K562 (cell line): ENCODE results near the gene OTULINL.

Source experiments
- CHD1 ChIP-seq: fragments of 200-600 bp; sonication (generic); IDR thresholded peaks from one replicate; pipeline ENCODE4 v1.6.1; 2012; ENCODE audit warnings: mild to moderate bottlenecking, moderate library complexity, low read length, inconsistent platforms
- CREB1 ChIP-seq, 2 experiments: sonication (generic) in 1 of 2; formaldehyde crosslinking in 1 of 2; IDR thresholded peaks; 2 replicates each; pipeline versions ENCODE4 v1.6.1 to v1.8.0; 2012 to 2022; ENCODE audit warnings: inconsistent platforms in 1 of 2, mild to moderate bottlenecking in 1 of 2, missing genetic modification reagents in 1 of 2, moderate library complexity in 1 of 2
- ESRRA ChIP-seq: fragments of 450-650 bp; IDR thresholded peaks from 2 replicates; pipeline ENCODE4 v1.6.1; 2014; ENCODE audit warnings: low read depth, mild to moderate bottlenecking, moderate library complexity, borderline replicate concordance
- NFIC ChIP-seq: fragments of 450-650 bp; IDR thresholded peaks from 2 replicates; pipeline ENCODE4 v1.6.1; 2017; ENCODE audit warnings: mild to moderate bottlenecking, inconsistent platforms
- OTX1 ChIP-seq: fragments of 450-650 bp; formaldehyde crosslinking; IDR thresholded peaks from 2 replicates; pipeline ENCODE4 v1.4.0; 2022; ENCODE audit warnings: mild to moderate bottlenecking
- POLR2AphosphoS5 ChIP-seq: IDR thresholded peaks from 2 replicates; pipeline ENCODE4 v1.6.1; 2011; ENCODE audit warnings: mild to moderate bottlenecking, low read depth, low read length, moderate library complexity; ENCODE audit not compliant: control insufficient read depth, insufficient read depth
- SETDB1 ChIP-seq: IDR thresholded peaks from one replicate; pipeline ENCODE4 v1.6.1; 2012; ENCODE audit warnings: low read length, control low read depth, inconsistent platforms
- STAG1 ChIP-seq: sonication (generic); formaldehyde crosslinking; IDR thresholded peaks from 2 replicates; pipeline ENCODE4 v1.5.0; 2020; ENCODE audit warnings: missing genetic modification reagents, borderline replicate concordance
- XRCC5 ChIP-seq: fragments of 200-400 bp; formaldehyde crosslinking; IDR thresholded peaks from 2 replicates; pipeline ENCODE4 v1.6.1; 2017; ENCODE audit warnings: low read depth, mild to moderate bottlenecking, low read length
- ZBTB33 ChIP-seq: sonication (generic); formaldehyde crosslinking; IDR thresholded peaks from 2 replicates; pipeline ENCODE4 v1.8.1; 2023; ENCODE audit warnings: mild to moderate bottlenecking, missing genetic modification reagents
- TF ChIP-seq, protein P1 (sequence below): fragments of 250-450 bp; sonication (Bioruptor Pico); IDR thresholded peaks from 2 replicates; pipeline ENCODE4 v1.5.0; 2020; ENCODE audit warnings: mild to moderate bottlenecking, borderline replicate concordance
- TF ChIP-seq, protein P2 (sequence below), 3 experiments: IDR thresholded peaks in 2 of 3; conservative IDR thresholded peaks in 1 of 3; 2 replicates each; pipeline ENCODE4 v1.5.1; 2011 to 2012; ENCODE audit warnings: low read length in 3 of 3, mild to moderate bottlenecking in 3 of 3, control low read depth in 2 of 3, improper control_type of control experiment in 1 of 3, inconsistent platforms in 1 of 3, low read depth in 1 of 3, mixed read lengths in 1 of 3, moderate library complexity in 1 of 3; ENCODE audit not compliant: insufficient read depth in 2 of 3
- TF ChIP-seq, protein P3 (sequence below): IDR thresholded peaks from 2 replicates; pipeline ENCODE4 v1.6.1; 2011; ENCODE audit warnings: borderline replicate concordance, low read depth, mild to moderate bottlenecking, moderate library complexity, low read length; ENCODE audit not compliant: insufficient read depth, poor library complexity, severe bottlenecking
- TF ChIP-seq, protein P4 (sequence below): fragments of 250-450 bp; sonication (Bioruptor Pico); IDR thresholded peaks from 2 replicates; pipeline ENCODE4 v1.5.0; 2020; ENCODE audit warnings: mild to moderate bottlenecking

DNA sequence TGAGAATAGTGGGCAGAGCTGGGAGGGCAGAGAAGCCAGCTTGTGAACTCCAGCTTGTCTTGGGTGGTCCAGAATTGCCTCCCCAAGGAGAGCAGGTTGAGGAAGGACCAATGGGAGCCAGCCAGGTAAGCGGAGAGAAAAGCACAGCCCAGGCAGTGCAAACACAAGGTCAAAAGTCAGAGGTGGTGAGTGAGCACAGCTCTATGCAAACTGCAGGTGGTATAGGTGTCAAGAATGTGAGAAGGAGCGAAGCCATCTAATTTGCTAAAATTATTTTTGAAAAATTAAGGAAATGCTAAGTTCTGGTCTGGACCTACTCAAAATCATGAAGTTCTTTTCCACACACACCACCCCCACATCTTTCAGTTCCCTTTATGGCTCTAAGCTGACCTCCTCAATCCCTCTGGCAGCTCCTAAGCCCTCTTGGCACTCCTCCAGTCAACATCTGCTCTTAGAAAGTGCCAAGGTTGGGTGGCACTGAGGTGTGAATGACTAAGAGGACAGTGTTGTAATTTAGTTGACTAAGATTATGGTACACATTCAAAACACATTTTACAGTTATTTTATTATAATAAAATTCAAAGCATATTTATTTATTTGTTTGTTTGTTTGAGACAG lies 6.6 kb upstream of the OTULINL start:
- TF ChIP-seq, protein P1, sequence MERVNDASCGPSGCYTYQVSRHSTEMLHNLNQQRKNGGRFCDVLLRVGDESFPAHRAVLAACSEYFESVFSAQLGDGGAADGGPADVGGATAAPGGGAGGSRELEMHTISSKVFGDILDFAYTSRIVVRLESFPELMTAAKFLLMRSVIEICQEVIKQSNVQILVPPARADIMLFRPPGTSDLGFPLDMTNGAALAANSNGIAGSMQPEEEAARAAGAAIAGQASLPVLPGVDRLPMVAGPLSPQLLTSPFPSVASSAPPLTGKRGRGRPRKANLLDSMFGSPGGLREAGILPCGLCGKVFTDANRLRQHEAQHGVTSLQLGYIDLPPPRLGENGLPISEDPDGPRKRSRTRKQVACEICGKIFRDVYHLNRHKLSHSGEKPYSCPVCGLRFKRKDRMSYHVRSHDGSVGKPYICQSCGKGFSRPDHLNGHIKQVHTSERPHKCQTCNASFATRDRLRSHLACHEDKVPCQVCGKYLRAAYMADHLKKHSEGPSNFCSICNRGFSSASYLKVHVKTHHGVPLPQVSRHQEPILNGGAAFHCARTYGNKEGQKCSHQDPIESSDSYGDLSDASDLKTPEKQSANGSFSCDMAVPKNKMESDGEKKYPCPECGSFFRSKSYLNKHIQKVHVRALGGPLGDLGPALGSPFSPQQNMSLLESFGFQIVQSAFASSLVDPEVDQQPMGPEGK (CRISPR knock-in tag), result no peak
- TF ChIP-seq POLR2AphosphoS5, result no peak
- TF ChIP-seq, protein P2, sequence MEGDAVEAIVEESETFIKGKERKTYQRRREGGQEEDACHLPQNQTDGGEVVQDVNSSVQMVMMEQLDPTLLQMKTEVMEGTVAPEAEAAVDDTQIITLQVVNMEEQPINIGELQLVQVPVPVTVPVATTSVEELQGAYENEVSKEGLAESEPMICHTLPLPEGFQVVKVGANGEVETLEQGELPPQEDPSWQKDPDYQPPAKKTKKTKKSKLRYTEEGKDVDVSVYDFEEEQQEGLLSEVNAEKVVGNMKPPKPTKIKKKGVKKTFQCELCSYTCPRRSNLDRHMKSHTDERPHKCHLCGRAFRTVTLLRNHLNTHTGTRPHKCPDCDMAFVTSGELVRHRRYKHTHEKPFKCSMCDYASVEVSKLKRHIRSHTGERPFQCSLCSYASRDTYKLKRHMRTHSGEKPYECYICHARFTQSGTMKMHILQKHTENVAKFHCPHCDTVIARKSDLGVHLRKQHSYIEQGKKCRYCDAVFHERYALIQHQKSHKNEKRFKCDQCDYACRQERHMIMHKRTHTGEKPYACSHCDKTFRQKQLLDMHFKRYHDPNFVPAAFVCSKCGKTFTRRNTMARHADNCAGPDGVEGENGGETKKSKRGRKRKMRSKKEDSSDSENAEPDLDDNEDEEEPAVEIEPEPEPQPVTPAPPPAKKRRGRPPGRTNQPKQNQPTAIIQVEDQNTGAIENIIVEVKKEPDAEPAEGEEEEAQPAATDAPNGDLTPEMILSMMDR (IDR thresholded peaks at IDR 0.05 in 2 of 3, conservative IDR thresholded peaks at IDR 0.05 in 1 of 3; ENCODE audit: insufficient read depth in 2 of 3, low read depth in 1 of 3, low read length in 3 of 3), result no peak
- TF ChIP-seq XRCC5, result no peak
- TF ChIP-seq ZBTB33 (CRISPR knock-in tag), result no peak
- no peak for TF ChIP-seq NFIC
- TF ChIP-seq, protein P3, sequence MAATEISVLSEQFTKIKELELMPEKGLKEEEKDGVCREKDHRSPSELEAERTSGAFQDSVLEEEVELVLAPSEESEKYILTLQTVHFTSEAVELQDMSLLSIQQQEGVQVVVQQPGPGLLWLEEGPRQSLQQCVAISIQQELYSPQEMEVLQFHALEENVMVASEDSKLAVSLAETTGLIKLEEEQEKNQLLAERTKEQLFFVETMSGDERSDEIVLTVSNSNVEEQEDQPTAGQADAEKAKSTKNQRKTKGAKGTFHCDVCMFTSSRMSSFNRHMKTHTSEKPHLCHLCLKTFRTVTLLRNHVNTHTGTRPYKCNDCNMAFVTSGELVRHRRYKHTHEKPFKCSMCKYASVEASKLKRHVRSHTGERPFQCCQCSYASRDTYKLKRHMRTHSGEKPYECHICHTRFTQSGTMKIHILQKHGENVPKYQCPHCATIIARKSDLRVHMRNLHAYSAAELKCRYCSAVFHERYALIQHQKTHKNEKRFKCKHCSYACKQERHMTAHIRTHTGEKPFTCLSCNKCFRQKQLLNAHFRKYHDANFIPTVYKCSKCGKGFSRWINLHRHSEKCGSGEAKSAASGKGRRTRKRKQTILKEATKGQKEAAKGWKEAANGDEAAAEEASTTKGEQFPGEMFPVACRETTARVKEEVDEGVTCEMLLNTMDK, result no peak
- no peak for TF ChIP-seq CREB1 (IDR thresholded peaks at IDR 0.05)
- TF ChIP-seq CREB1 (CRISPR knock-in tag; IDR thresholded peaks at IDR 0.05), result no peak
- TF ChIP-seq, protein P4, sequence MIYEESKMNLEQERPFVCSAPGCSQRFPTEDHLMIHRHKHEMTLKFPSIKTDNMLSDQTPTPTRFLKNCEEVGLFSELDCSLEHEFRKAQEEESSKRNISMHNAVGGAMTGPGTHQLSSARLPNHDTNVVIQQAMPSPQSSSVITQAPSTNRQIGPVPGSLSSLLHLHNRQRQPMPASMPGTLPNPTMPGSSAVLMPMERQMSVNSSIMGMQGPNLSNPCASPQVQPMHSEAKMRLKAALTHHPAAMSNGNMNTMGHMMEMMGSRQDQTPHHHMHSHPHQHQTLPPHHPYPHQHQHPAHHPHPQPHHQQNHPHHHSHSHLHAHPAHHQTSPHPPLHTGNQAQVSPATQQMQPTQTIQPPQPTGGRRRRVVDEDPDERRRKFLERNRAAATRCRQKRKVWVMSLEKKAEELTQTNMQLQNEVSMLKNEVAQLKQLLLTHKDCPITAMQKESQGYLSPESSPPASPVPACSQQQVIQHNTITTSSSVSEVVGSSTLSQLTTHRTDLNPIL (CRISPR knock-in tag), result no peak
- no peak for TF ChIP-seq SETDB1
- no peak for TF ChIP-seq STAG1 (CRISPR knock-in tag)
- no peak for TF ChIP-seq ESRRA
- no peak for TF ChIP-seq OTX1
- TF ChIP-seq CHD1, result no peak
